BLaER1 (cell line): ENCODE measurements around the gene IL36A.

ENCODE experiments used
- H3K27ac ChIP-seq: shearing (Covaris generic); formaldehyde crosslinking; 2 replicates; pipeline ENCODE4 v1.8.1; 2022
- H3K27me3 ChIP-seq: shearing (Covaris generic); formaldehyde crosslinking; 2 replicates; pipeline ENCODE4 v1.8.1; 2022
- H3K36me3 ChIP-seq: shearing (Covaris generic); formaldehyde crosslinking; 2 replicates; pipeline ENCODE4 v1.8.1; 2022
- H3K4me1 ChIP-seq: shearing (Covaris generic); formaldehyde crosslinking; 2 replicates; pipeline ENCODE4 v1.8.1; 2022
- H3K4me2 ChIP-seq: shearing (Covaris generic); formaldehyde crosslinking; 2 replicates; pipeline ENCODE4 v1.8.1; 2022
- H3K4me3 ChIP-seq: shearing (Covaris generic); formaldehyde crosslinking; 2 replicates; pipeline ENCODE4 v1.8.1; 2022
- H3K9ac ChIP-seq: shearing (Covaris generic); formaldehyde crosslinking; 2 replicates; pipeline ENCODE4 v1.8.1; 2022
- H3K9me3 ChIP-seq: shearing (Covaris generic); formaldehyde crosslinking; 2 replicates; pipeline ENCODE4 v1.8.1; 2022
- H4K20me1 ChIP-seq: shearing (Covaris generic); formaldehyde crosslinking; 2 replicates; pipeline ENCODE4 v1.8.1; 2022
- Cebpa-rat ChIP-seq: shearing (Covaris generic); IDR thresholded peaks from 2 replicates; pipeline ENCODE4 v1.8.1; 2022

Gene IL36A

GRCh38 chr2:113039719-113040118, 34.5 kb downstream of the IL36A start:
- H3K27ac ChIP-seq: no peak overlapping the region
- H3K9ac ChIP-seq: no peak overlapping the region
- no peak for TF ChIP-seq Cebpa-rat
- H3K36me3 ChIP-seq: no peaks in the 10 kb centered on the region
- H3K4me1 ChIP-seq: no peaks in the 10 kb centered on the region
- H3K4me3 ChIP-seq: no peak overlapping the region
- H3K9me3 ChIP-seq: no peaks in the 10 kb centered on the region
- no peak overlapping the region for H3K4me2 ChIP-seq
- no peaks in the 10 kb centered on the region for H3K27me3 ChIP-seq
- no peaks in the 10 kb centered on the region for H4K20me1 ChIP-seq

GRCh38 chr2:113041871-113042270, 36.6 kb downstream of the IL36A start:
- Histone ChIP-seq H3K4me1 (no peaks in the 10 kb centered on the region), H4K20me1 (no peaks in the 10 kb centered on the region), H3K4me3 (no peak overlapping the region), H3K9ac (no peak overlapping the region), H3K27me3 (no peaks in the 10 kb centered on the region), H3K9me3 (no peaks in the 10 kb centered on the region), H3K36me3 (no peaks in the 10 kb centered on the region), H3K27ac (no peak overlapping the region), H3K4me2 (no peak overlapping the region)
- TF ChIP-seq Cebpa-rat: no peak

- no peaks in the 10 kb centered on the region for H3K36me3 ChIP-seq
Observed at GRCh38 chr2:113046465-113046864, 41.2 kb downstream of the IL36A start.

GRCh38 chr2:113050921-113051895, 45.9 kb downstream of the IL36A start:
- Histone ChIP-seq H4K20me1 (no peaks in the 10 kb centered on the region), H3K9me3 (peaks cover 35% of the 10 kb centered on the region), H3K4me1 (no peaks in the 10 kb centered on the region), H3K4me3 (no peak overlapping the region), H3K27ac (no peak overlapping the region), H3K36me3 (no peaks in the 10 kb centered on the region), H3K4me2 (no peak overlapping the region), H3K9ac (no peak overlapping the region), H3K27me3 (no peaks in the 10 kb centered on the region)
- TF ChIP-seq Cebpa-rat: no peak

More at GRCh38 chr2:113046465-113046864, 41.2 kb downstream of the IL36A start:
- no peaks in the 10 kb centered on the region for H3K4me1 ChIP-seq
- no peak overlapping the region for H3K4me2 ChIP-seq
- TF ChIP-seq Cebpa-rat: no peak
- H3K9me3 ChIP-seq: peaks cover 6% of the 10 kb centered on the region
- no peak overlapping the region for H3K27ac ChIP-seq
- no peak overlapping the region for H3K9ac ChIP-seq
- H3K4me3 ChIP-seq: no peak overlapping the region
- no peaks in the 10 kb centered on the region for H4K20me1 ChIP-seq
- H3K27me3 ChIP-seq: no peaks in the 10 kb centered on the region

GRCh38 chr2:113052396-113052917, 47.2 kb downstream of the IL36A start, which contains the start of gene IL36B:
TSS of gene IL36B (minus strand) at chr2:113052867.
- Histone ChIP-seq H3K4me3 (no peak within 1 kb of the TSS), H3K27ac (no peak within 1 kb of the TSS), H3K27me3 (no peaks in the 10 kb centered on the region), H3K36me3 (no peaks in the 10 kb centered on the region), H3K9me3 (peaks cover 37% of the 10 kb centered on the region), H3K4me2 (no peak within 1 kb of the TSS), H3K4me1 (no peaks in the 10 kb centered on the region), H4K20me1 (no peaks in the 10 kb centered on the region), H3K9ac (no peak within 1 kb of the TSS)
- TF ChIP-seq Cebpa-rat: no peak

GRCh38 chr2:113053666-113054065, 48.4 kb downstream of the IL36A start:
- no peak for TF ChIP-seq Cebpa-rat
- Histone ChIP-seq H4K20me1 (no peaks in the 10 kb centered on the region), H3K4me3 (no peak overlapping the region), H3K9ac (no peak overlapping the region), H3K27ac (no peak overlapping the region), H3K4me2 (no peak overlapping the region), H3K36me3 (no peaks in the 10 kb centered on the region), H3K4me1 (no peaks in the 10 kb centered on the region), H3K9me3 (peaks cover 37% of the 10 kb centered on the region), H3K27me3 (no peaks in the 10 kb centered on the region)

- TF ChIP-seq Cebpa-rat: no peak
- Histone ChIP-seq H3K36me3 (no peaks in the 10 kb centered on the region), H3K9ac (no peak overlapping the region), H3K4me1 (no peaks in the 10 kb centered on the region), H3K9me3 (peaks cover 37% of the 10 kb centered on the region), H3K4me2 (no peak overlapping the region), H3K4me3 (no peak overlapping the region), H3K27ac (no peak overlapping the region), H4K20me1 (no peaks in the 10 kb centered on the region), H3K27me3 (no peaks in the 10 kb centered on the region)
Observed at GRCh38 chr2:113054066-113054465, 48.8 kb downstream of the IL36A start.

- H3K4me2 ChIP-seq: no peak overlapping the region
- no peaks in the 10 kb centered on the region for H3K36me3 ChIP-seq
- TF ChIP-seq Cebpa-rat: no peak
- no peaks in the 10 kb centered on the region for H3K27me3 ChIP-seq
- H3K9ac ChIP-seq: no peak overlapping the region
- H4K20me1 ChIP-seq: no peaks in the 10 kb centered on the region
- H3K4me1 ChIP-seq: no peaks in the 10 kb centered on the region
- peaks cover 32% of the 10 kb centered on the region for H3K9me3 ChIP-seq
- no peak overlapping the region for H3K4me3 ChIP-seq
- no peak overlapping the region for H3K27ac ChIP-seq
Observed at GRCh38 chr2:113056521-113056920, 51.3 kb downstream of the IL36A start.

GRCh38 chr2:113057117-113057516, 51.9 kb downstream of the IL36A start:
- Histone ChIP-seq H3K9ac (no peak overlapping the region), H3K4me3 (no peak overlapping the region), H3K27ac (no peak overlapping the region), H3K4me1 (no peaks in the 10 kb centered on the region), H4K20me1 (no peaks in the 10 kb centered on the region), H3K4me2 (no peak overlapping the region), H3K27me3 (no peaks in the 10 kb centered on the region), H3K36me3 (no peaks in the 10 kb centered on the region), H3K9me3 (peaks cover 32% of the 10 kb centered on the region)
- TF ChIP-seq Cebpa-rat: no peak
